ENCODE data around the gene FUT9. TPM values are rescaled to one million over a fixed set of nuclear protein-coding genes. Genes with fewer than 3 reads are reported as not detected.

The FUT9 gene
- total and polyA plus RNA-seq, 8 donors, result 0.23 to 0.69 (median 0.40) TPM; not detected in 2

GRCh38 chr6:96235927-96236326 lies 220.2 kb downstream of the FUT9 start:
- intact Hi-C loops (cut with DNase I), result no loop called here
- H3K4me1 ChIP-seq, result no peaks in the 10 kb centered on the region
- no peak for DNase-seq
- no peak overlapping the region for H3K27ac ChIP-seq
- H3K4me3 ChIP-seq, result no peak overlapping the region
- ATAC-seq, result no peak
- no peaks in the 10 kb centered on the region for H3K27me3 ChIP-seq
- H3K9me3 ChIP-seq, result no peaks in the 10 kb centered on the region
- no peak for TF ChIP-seq CTCF (IDR thresholded peaks at IDR 0.05)
- no peaks in the 10 kb centered on the region for H3K36me3 ChIP-seq

GRCh38 chr6:96236471-96236870 lies 220.7 kb downstream of the FUT9 start:
- no peak overlapping the region for H3K4me3 ChIP-seq
- no peak overlapping the region for H3K27ac ChIP-seq
- TF ChIP-seq CTCF (IDR thresholded peaks at IDR 0.05), result no peak
- ATAC-seq, result no peak
- no peaks in the 10 kb centered on the region for H3K36me3 ChIP-seq
- no peaks in the 10 kb centered on the region for H3K4me1 ChIP-seq
- intact Hi-C loops (cut with DNase I), result no loop called here
- DNase-seq, result no peak
- no peaks in the 10 kb centered on the region for H3K27me3 ChIP-seq
- no peaks in the 10 kb centered on the region for H3K9me3 ChIP-seq

- ATAC-seq, result peak; percentile 83
Measured at GRCh38 chr6:96237638-96238347, 222.0 kb downstream of the FUT9 start.

GRCh38 chr6:96246563-96246962 lies 230.8 kb downstream of the FUT9 start:
- Histone ChIP-seq H3K36me3 (no peaks in the 10 kb centered on the region), H3K27me3 (no peaks in the 10 kb centered on the region), H3K9me3 (no peaks in the 10 kb centered on the region), H3K4me1 (no peaks in the 10 kb centered on the region), H3K27ac (no peak overlapping the region), H3K4me3 (no peak overlapping the region)
- DNase-seq (no peak), ATAC-seq (no peak)
- intact Hi-C loops (cut with DNase I), result no loop called here
- TF ChIP-seq CTCF (IDR thresholded peaks at IDR 0.05), result no peak

More at GRCh38 chr6:96237638-96238347, 222.0 kb downstream of the FUT9 start:
- peak in 2 of 4 donors; percentile 3 to 38 for DNase-seq
- intact Hi-C loops (cut with DNase I), result no loop called here
- Histone ChIP-seq H3K27me3 (no peaks in the 10 kb centered on the region), H3K4me1 (no peaks in the 10 kb centered on the region), H3K4me3 (no peak overlapping the region), H3K9me3 (no peaks in the 10 kb centered on the region), H3K36me3 (no peaks in the 10 kb centered on the region), H3K27ac (no peak overlapping the region)
- no peak for TF ChIP-seq CTCF (IDR thresholded peaks at IDR 0.05)

- ATAC-seq (no peak), DNase-seq (no peak)
- Histone ChIP-seq H3K4me1 (no peaks in the 10 kb centered on the region), H3K9me3 (no peaks in the 10 kb centered on the region), H3K36me3 (no peaks in the 10 kb centered on the region), H3K4me3 (no peak overlapping the region), H3K27ac (no peak overlapping the region), H3K27me3 (no peaks in the 10 kb centered on the region)
- intact Hi-C loops (cut with DNase I), result no loop called here
- TF ChIP-seq CTCF (IDR thresholded peaks at IDR 0.05), result no peak
Measured at GRCh38 chr6:96249755-96250154, 234.0 kb downstream of the FUT9 start.
